RPMI7951 (cell line): ENCODE results near the gene SUPT3H. TPM values are rescaled to one million over a fixed set of nuclear protein-coding genes. Genes with fewer than 3 reads are reported as not detected.

Experiments used
- DNase-seq: peaks from one replicate; pipeline ENCODE4 v3.0.0-alpha.2; 2012; ENCODE audit warnings: low read depth
- total RNA-seq: library from RNA; depleted of rRNA; stranded (reverse); fragments of >200 nt; shearing (Covaris generic); gene quantifications from 2 replicates; pipeline ENCODE4 v1.2.3, GENCODE V29; 2014

SUPT3H gene
- total RNA-seq, 1 experiment from 2014 or later: 7.7 TPM

DNA sequence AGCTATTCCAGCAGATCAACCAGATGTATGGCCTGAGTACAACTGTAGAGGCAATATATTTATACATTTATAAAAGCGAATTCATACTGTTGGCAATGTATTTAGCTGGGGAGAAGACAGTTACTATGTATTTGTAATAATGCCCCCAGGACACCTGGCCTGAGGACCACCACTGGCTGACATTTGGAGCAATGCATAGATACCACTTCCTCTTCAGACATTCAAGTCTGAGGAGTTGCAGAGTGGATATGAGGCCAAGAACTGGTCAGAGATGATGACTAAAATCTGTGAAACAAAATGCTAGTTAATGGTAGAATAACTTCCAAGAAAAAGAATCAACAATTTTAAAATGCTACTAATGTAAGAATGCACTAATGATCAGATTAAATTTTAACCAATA is 527.9 kb downstream of the SUPT3H start:
- no peak for DNase-seq

DNA sequence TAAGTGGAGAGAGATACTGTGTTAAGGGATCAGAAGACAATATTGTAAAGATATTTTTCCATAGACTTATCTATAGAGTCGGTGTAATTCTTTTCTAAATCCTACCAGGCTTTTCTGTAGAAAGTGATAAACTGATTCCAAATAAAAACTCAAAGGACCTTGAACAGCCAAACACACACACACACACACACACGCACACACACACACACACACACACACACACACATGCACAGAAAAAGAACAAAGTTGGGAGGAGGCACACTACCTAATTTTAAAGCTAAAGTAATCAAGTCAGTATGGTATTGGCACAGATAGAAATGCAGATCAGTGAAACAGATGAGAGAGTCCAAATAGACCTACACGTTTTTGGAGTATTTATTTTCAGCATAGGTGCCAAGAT is 534.0 kb downstream of the SUPT3H start:
- DNase-seq: no peak

DNA sequence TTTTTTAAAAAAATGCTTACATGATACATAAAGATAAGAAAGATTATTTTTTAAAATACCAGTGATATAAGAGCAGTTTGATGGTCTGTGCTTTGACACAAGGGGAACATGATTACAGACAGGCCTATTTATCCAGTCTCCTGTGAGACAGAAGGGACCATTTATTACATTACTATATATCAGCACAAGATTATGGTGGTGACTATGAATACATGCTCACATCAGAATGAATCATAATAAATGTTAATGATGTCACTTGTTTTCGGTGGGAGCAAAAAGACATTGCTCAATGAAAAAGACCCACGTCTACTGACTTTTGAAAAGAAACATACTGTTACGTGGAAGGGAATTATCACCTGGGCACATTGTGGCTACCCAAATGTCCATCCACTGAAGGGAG is 535.1 kb downstream of the SUPT3H start:
- DNase-seq: peak; percentile 8

DNA sequence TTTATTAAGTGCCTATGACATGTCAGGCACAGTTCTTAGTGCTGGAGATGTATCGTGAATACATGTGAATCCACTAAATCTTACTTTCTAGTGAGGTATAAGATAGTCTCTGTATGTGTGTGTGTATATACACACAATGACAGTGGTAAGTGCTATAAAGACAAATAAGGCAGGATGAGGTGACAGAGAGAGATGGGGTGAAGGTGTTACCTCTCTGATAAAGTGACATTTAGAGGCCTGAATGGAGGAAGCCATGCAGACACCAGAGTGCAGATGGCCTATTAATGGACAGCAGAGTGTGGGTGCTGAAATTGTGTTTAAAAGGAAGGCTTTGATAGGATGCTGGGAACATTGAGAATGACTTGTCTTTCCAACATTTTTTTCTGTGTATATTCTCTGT is 535.9 kb downstream of the SUPT3H start:
- DNase-seq: no peak

DNA sequence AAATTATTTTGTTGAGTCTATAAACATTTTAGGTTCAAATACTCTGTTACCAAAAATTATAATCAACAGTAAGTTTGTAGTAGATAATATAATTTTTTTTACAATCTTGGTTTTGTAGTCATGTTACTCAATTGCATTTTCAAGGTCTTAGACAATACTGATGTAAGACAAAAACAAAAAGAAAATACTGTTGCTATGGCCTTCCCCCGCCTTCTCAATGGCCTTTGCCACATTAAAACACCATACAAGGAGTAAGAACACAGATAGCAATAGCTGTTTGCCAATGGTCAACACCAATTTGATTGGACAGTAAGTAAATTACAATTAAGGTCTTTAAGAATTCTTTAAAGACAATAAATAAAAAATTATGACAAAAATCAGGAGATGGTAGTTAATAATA is 540.0 kb downstream of the SUPT3H start:
- DNase-seq: no peak

DNA sequence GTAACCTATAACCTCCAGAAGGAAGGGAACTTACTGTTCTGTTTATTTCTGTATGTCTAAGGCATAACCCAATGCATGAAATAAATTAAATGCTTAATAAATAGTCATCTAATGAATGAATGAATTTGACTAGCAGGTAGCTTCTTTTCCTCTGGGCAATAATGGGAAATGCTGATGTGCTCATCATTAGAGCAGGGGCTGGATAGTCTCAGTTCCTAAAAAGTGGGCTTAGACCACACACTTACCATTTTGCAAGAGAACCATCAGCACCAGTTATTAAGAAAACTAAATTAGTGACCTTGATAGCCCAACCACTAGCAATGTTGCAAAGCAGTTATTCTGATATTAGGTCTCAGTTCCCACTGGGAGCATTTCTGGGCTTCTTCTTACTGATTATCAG is 540.5 kb downstream of the SUPT3H start:
- no peak for DNase-seq

DNA sequence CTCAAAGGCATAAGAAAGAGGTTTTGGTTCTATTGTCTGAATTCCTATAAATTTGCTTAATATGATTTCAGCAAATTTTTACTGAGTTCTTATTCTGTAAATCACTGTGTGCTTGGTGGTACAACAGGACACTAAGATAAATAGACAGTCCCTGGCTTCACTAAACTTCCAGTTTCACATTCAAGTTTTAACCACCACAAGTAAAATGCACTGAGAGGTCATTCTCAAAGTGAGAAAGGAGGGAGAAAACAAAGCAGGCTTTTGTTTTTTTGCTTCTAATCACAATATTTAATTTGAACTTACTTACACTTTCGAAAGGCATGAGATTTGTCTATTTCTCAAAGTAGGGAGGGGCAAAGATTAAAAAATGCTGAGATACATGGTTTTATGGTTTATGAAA is 544.5 kb downstream of the SUPT3H start:
- DNase-seq: no peak

DNA sequence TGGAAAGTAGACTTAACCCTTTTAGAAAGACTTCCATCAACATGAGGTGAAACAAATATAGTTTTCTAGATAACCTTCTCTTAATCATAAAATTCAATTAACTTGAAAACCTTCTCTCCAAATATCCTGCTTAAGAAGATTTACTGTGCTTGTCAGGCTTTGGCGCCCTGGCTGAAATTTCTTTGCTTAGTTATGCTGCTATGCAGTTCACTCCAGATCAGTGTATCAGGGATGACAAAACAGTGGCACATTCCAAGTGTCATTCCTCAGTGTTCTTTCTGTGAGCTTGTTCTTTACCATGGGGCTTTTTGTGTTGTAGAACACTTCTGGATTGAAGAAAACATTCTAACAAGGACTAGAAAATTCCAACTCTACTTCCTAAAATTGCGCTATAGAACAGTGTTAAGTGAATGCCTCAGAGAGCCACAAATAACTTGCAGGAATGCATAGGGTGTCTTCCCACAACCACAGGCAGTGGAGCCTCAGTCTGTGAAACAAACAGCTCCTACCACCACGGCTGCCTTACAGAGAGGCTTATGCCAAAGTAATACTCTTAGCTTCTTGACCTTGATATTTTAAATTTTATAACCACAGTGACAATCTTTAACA is 546.6 kb downstream of the SUPT3H start:
- peak; percentile 47 for DNase-seq

DNA sequence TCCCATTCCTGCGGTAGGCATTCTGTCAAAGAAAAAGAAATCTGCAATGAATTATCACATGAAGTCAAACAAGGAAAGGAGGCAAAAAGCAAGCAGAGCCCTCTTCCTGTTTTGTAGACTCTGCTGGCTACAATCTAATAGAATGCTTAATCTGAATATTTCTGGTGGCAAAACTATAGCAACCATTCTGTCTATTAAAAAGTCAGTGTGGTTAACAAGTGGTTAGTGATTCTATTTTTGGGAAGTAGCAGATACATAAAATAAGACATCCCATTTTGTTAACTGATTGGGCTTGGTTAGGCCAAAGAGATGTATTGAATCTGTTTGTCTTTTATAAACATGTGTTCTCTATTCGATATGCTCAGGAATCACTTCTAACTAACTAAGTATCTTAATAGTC is 547.9 kb downstream of the SUPT3H start:
- DNase-seq: no peak

DNA sequence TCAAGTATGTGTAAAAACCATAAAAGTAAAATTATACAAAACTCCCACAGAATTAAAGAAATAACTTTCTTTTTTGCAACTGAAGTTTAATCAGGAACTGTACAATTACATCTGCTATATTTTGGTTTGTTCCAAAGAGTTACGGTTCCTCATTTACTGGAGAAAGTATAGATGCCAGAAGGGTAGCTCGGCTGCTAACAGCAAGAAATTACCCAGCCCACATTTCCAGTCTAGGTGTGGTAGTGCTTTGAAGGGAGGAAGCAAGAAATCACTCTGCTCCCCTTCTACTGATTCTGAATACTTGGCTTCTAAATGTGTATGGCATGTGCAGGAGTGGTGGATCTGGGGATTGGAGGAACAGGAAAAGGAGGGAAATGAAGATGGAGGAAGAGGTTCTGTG is 549.0 kb downstream of the SUPT3H start:
- no peak for DNase-seq

DNA sequence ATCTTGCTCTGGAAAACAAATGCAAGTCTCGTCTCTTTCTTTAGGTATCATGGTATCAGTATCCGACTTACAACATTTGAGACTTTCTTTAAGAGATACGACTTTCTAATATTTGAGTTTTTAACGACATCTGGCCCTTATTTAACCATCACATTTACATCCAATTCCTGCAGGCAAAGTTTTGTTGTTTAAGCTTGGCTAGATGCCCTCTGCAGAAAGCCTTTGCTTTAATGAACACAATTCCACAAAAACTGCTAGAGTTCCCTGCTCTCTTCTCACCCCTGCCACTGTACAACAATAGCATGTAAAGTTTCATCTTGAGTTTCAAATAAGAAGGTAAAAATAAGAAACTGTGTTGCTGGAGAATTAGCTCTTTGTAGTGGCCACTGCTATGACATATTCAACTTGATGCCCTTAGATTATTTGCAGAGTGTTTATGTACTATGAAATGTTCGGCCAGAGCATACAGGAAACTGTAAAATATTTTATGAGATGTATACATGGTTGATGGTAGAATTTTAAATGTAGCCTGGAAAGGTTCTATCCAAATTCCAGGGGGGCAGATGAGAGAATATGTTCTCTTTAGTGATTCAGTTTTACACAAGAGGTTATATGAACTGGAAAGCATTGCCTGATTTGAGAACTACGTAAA is 551.6 kb downstream of the SUPT3H start:
- no peak for DNase-seq

DNA sequence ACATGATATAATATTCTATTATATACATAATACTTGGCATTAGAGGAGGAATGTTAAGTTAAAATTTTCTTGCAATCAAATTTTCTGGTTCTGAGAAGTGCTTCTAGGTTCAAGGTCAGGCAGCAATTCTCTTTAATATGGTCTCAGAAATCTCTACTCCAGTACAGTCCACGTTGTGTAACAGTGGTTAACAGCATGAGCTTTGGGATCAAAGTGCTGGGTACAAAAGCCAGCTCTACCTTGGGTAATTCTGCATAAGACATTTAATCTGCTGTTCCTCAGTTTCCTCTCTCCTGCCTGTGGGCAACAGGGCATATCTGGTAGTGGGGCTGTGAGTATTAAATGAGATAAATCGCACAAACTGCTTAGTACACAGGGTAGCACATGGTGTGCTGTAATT is 552.5 kb downstream of the SUPT3H start:
- DNase-seq: no peak

DNA sequence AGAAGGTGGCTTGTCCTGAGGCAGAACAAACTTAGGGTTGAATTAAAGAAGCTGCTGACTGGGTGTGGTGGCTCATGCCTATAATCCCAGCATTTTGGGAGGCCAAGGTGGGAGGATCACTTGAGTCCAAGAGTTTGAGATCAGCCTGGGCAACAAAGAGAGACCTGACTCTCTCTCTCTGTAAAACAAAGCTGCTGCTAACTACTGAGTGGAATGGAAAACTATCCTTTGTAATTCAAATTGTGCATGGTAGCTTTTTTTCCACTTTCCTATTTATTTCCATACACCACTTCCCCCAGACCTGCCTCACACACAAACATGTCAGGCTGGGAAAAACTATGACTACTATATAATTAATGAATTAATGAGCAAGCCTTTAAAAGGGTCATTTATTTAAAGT is 553.2 kb downstream of the SUPT3H start:
- no peak for DNase-seq

DNA sequence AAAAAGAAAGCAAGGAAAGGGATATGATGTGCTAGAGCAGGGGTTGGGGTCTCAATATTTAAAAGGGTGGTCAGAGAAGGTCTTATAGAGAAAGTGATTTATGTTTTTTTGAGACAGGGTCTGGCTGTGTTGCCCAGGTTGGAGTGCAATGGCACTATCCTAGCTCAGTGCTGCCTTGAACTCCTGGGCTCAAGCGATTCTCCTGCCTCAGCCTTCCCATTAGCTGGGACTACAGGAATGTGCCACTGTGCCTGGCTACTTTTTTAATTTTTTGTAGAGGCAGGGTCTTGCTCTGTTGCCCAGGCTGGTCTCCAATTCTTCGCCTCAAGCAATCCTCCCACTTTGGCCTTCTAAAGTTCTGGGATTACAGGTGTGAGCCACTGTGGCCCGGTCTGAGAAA is 557.0 kb downstream of the SUPT3H start:
- no peak for DNase-seq

DNA sequence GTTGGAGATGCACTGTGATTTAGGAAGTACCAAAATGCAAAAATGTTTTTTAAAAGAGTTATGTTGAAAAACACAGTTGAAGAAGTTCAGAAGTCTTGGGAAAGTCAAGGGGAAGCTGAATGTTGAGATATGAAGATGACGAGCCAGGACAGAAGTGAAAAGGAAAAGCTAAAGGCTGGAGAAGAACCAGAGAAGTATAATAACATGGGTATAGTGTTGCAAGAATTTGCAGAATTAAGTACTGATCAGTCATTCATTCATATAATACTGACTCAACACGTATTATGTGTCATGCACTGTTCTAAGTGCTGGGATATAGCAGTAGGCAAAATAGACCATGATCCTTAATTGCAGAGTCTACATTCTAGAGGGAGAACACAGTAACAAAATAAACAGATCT is 557.4 kb downstream of the SUPT3H start:
- DNase-seq: no peak

DNA sequence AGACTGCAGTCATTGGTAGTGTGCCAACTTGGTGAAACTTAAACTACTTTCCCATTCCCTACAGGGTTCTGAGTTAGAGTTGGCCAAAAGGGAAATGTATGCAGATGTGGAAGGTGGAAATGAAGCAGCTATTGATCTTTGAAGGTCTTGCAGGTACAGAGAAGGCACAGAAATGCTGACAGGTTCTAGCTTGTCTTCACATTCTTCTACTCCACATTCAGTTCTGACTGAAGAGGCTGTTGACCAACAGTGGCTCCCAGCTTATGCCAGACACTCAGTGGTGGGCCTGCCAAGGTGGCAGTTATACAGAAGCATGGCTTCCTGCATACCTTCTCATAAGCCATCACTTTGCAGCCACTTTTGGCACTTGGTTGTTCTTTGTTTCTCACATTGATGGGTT is 566.3 kb downstream of the SUPT3H start:
- DNase-seq: no peak

DNA sequence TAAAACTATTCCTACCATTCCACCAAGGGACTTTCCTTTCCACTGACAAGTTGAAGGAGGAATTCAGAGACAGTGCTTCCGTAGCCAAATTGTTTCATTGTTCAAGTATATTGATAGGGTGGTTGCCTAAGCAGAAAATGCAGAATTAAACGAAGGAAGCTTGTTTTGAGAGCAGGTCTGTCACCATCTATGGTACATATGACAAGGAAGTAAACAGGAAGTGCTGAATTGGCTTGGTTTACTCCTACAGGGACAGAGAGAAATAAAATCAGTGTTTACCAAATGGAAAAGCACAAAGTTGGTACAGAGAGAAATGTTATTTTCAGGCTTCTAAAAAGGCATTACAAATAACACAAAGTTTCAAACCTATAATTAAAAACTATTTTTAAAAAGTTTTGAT is 568.5 kb downstream of the SUPT3H start:
- no peak for DNase-seq

DNA sequence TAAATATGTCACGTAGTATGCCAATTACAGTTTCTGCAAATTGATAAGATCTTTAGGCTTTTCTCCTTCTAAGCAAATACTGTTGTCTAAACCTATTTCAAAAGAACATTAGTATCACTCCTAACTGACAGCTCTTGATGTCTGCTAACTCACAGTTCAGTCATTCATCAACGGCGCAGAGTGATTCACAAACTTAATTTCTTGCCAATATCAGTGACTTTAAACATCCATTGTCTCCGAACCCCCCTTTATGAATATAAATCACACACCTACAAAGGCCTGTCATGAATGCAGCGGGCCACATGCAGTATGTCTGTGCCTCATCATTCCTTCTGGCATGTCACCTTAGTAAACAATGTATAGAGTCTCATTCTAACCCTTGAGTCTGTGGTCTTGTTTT is 569.6 kb downstream of the SUPT3H start:
- DNase-seq: no peak

DNA sequence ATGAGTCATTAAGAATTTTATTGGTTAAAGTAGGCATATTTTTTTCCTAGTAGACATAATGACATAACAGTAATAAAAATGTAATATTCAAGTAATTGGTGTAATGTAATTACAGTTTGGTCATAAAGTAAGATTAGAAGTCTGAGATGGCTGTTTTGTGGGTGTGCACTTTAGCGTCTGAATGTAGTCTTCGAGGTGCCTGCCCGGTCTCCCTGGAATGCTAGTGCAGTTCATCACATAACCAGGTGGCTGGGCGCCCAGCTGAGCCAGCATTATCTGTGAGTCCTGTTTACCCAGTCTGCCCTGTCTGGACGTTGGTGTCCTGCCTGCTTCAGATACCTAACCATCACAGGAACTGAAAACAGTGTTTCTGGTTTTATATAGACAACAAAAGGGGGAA is 571.1 kb downstream of the SUPT3H start:
- DNase-seq: no peak

DNA sequence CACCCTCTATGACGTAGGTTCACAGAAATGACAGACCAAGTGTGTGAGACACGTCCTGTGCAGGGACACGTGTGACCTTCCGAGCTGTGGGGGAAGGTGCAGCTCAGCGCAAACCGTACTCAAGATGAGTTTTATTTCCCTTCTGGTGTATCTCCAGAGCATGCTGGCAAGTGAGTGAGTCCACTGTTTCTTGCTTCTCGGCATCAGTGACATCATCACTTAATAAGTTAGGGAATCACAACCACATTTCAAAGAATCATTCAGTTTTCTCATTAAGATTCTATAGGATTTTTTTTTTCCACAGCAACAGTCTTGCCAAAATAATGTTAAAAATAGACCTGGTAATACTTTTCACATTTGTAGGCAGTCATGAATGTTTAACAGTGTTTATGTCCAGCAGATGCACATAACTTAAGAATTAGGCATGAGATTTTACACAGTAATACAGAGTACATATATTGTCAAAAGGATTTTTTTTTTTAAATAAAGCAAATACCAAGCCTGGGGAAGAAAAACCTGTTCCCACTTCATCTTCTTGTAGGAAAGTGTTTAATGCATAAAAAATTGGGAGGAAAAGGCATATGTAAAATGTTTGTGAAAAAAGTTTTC is 572.4 kb downstream of the SUPT3H start:
- DNase-seq: peak; percentile 19

DNA sequence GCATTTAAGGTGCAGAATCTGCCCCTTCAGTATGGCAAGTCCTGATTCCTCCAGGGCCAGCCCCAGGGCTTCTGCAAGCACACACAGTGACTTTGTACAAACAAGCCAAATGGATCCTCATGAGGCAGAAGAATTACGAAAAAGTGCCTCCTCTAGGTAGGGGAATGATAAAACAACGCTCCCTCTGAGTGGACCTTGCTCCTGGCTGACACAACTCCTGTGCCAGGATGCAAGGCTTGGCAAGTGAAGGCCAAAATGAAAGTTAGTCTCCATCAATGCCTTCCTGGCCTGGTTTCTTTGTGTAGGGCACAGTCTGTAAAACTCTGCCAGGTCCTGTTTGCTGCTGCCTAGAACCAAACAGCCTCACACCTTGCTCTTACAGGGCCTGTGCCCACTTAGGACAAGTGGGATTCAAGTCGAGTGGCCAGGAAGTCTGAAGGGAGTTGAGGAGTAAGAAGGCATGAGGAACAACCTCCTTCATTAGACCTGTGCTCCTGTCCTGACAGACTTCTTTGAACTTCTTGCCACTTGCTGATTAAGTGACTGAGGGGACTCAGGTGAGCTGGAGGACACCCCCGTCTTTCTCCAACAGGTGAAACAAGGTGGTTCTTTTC is 573.1 kb downstream of the SUPT3H start:
- DNase-seq: no peak

DNA sequence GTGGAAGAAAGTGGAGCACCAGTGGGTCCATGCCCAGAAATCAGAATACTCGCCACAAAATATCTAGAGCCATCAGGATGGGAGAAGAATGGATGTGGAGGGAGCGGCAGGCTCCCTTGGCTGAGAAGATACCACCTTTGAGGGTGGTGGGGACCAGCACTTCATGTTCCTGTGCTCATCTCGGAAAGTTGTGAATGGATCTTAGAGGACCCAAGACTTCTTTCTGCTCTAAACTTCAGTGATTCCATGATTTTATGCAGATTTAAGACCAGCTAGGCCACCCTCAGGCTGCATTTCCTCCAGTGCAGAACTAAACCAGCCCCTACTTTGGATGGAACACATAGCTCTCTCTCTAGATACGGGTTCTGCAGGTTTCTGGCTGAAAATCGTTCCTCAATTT is 573.7 kb downstream of the SUPT3H start:
- DNase-seq: no peak
